Right lobe of liver (tissue), 4 donors: ENCODE data around the gene CLCA2.

Experiments
- POLR2A ChIP-seq: fragments of 450-650 bp; IDR thresholded peaks from one replicate; pipeline ENCODE4 v1.6.1; 2017; ENCODE audit warnings: antibody characterized with exemption, mild to moderate bottlenecking
- TF ChIP-seq, protein P1 (sequence below), 4 donors: fragments of 200-600 bp in 3 of 4; fragments of 450-650 bp in 1 of 4; IDR thresholded peaks; one replicate each; pipeline versions ENCODE4 v1.5.1 to v1.8.0; 2016 to 2022; ENCODE audit warnings: antibody characterized with exemption in 4 of 4, mild to moderate bottlenecking in 2 of 4
- donor health status: DM: no; HTN: no; CAD: no.
- donor health status: DM: no; HTN: no; CAD: no.
- donor health status: DM: no; HTN: yes; CAD: no.

- TF ChIP-seq, protein P1, sequence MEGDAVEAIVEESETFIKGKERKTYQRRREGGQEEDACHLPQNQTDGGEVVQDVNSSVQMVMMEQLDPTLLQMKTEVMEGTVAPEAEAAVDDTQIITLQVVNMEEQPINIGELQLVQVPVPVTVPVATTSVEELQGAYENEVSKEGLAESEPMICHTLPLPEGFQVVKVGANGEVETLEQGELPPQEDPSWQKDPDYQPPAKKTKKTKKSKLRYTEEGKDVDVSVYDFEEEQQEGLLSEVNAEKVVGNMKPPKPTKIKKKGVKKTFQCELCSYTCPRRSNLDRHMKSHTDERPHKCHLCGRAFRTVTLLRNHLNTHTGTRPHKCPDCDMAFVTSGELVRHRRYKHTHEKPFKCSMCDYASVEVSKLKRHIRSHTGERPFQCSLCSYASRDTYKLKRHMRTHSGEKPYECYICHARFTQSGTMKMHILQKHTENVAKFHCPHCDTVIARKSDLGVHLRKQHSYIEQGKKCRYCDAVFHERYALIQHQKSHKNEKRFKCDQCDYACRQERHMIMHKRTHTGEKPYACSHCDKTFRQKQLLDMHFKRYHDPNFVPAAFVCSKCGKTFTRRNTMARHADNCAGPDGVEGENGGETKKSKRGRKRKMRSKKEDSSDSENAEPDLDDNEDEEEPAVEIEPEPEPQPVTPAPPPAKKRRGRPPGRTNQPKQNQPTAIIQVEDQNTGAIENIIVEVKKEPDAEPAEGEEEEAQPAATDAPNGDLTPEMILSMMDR (IDR thresholded peaks at IDR 0.05): no peak
- TF ChIP-seq POLR2A: no peak
Observed at GRCh38 chr1:86460998-86461397, 37.0 kb downstream of the CLCA2 start.
